ENCODE data around the gene HHATL. TPM values are rescaled to one million over a fixed set of nuclear protein-coding genes. Genes with fewer than 3 reads are reported as not detected.

Gene HHATL
- total RNA-seq, 1 experiment from 2014 or later = not detected

DNA sequence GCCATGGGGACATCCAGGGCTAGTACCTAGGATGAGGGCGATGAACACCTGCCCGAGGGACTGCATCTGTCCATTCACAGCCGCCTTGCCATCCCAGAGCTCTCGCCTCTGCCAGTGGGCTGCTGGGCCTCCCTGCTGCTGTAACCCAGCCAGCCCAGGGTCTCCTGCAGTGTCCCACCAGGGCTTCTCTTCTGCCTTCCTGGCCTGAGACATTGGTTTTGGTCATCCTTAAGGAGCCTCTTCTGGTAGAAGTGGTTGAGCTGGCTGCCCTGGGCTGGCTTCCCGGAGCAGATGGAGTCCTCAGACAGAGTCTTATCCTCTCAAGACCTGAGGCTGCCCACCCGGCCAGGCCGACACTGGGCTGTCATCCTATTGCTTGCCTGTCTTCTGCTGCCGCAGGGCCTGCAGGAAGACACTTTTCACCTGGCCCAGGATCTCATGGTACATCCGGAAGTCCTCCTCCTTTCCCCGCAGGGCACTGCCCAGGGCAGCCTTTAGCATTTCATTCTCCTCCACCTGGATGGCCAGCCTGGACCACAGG, 6.1 kb upstream of the HHATL start:
- no TSS peak for BruUV-seq (replicated peaks)
- H3K36me3 ChIP-seq (ENCODE audit: insufficient read depth, low read length, poor library complexity, severe bottlenecking) = no peaks in the 10 kb centered on the region
- no peaks in the 10 kb centered on the region for H3K4me1 ChIP-seq (ENCODE audit: insufficient read depth, low read length, poor library complexity, severe bottlenecking)
- ChIA-PET POLR2A (ENCODE audit: low non-redundant PET) (no interaction called here), CTCF (no interaction called here)
- H3K27ac ChIP-seq (ENCODE audit: low read depth, low read length, poor library complexity, severe bottlenecking) = no peak overlapping the region
- no peak overlapping the region for H3K4me3 ChIP-seq (ENCODE audit: low read depth, low read length, poor library complexity, severe bottlenecking)
- no peaks in the 10 kb centered on the region for H3K9me3 ChIP-seq (ENCODE audit: low read depth, low read length, poor library complexity, severe bottlenecking)
- DNase-seq (ENCODE audit: low spot score) = no peak
- H3K27me3 ChIP-seq (replicated peaks; ENCODE audit: insufficient read depth, low read depth, low read length, poor library complexity) = no peaks in the 10 kb centered on the region
- intact Hi-C loops (cut with micrococcal nuclease; ENCODE audit: unreplicated experiment) = no loop called here
- TF ChIP-seq, protein P1, sequence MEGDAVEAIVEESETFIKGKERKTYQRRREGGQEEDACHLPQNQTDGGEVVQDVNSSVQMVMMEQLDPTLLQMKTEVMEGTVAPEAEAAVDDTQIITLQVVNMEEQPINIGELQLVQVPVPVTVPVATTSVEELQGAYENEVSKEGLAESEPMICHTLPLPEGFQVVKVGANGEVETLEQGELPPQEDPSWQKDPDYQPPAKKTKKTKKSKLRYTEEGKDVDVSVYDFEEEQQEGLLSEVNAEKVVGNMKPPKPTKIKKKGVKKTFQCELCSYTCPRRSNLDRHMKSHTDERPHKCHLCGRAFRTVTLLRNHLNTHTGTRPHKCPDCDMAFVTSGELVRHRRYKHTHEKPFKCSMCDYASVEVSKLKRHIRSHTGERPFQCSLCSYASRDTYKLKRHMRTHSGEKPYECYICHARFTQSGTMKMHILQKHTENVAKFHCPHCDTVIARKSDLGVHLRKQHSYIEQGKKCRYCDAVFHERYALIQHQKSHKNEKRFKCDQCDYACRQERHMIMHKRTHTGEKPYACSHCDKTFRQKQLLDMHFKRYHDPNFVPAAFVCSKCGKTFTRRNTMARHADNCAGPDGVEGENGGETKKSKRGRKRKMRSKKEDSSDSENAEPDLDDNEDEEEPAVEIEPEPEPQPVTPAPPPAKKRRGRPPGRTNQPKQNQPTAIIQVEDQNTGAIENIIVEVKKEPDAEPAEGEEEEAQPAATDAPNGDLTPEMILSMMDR (conservative IDR thresholded peaks at IDR 0.05; ENCODE audit: low read depth, low read length) = no peak
- TF ChIP-seq EZH2 (IDR thresholded peaks at IDR 0.05; ENCODE audit: borderline replicate concordance, low read depth, low read length, poor library complexity, severe bottlenecking) = no peak

DNA sequence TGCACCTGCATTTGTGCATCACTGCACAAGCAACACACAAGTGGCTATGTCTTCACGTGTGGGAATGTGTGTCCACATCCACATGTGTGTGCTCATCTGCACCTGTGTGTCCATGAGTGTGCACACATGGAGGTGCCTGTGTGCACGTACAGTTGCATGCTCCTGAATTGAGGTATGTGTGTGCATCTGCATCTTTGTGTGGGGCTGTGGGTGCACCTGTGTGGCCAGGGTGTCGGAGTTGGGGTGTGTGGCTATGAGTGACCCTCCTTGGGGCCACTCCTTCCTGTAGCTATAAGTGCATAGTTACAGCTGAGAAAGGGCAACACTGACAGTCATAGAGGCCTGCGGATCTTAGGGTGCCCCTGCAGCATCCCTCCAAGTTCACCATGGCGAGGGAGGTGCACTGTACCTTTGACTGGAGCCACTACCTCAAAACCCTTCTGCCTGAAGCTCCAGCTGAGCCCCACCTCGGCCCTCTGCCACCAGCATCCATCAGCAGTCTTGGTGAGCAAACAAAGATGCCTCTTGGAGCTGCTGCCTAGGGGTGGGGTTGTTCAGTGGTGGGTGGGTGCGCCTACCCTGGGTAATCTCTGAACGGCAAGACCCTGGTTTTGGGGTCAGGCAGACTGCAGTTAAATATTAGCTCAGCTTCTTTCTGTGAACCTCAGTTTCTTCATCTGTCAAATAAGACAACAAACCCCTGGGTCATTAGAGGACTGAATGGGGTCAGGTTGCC, 5.2 kb upstream of the HHATL start:
- Histone ChIP-seq H3K9me3 (ENCODE audit: low read depth, low read length, poor library complexity, severe bottlenecking) (no peaks in the 10 kb centered on the region), H3K4me1 (ENCODE audit: insufficient read depth, low read length, poor library complexity, severe bottlenecking) (no peaks in the 10 kb centered on the region), H3K4me3 (ENCODE audit: low read depth, low read length, poor library complexity, severe bottlenecking) (no peak overlapping the region), H3K36me3 (ENCODE audit: insufficient read depth, low read length, poor library complexity, severe bottlenecking) (no peaks in the 10 kb centered on the region), H3K27ac (ENCODE audit: low read depth, low read length, poor library complexity, severe bottlenecking) (no peak overlapping the region), H3K27me3 (replicated peaks; ENCODE audit: insufficient read depth, low read depth, low read length, poor library complexity) (no peaks in the 10 kb centered on the region)
- BruUV-seq (replicated peaks) = no TSS peak
- intact Hi-C loops (cut with micrococcal nuclease; ENCODE audit: unreplicated experiment) = no loop called here
- POLR2A ChIA-PET (ENCODE audit: low non-redundant PET) = no interaction called here
- CTCF ChIA-PET = no interaction called here
- no peak for TF ChIP-seq EZH2 (IDR thresholded peaks at IDR 0.05; ENCODE audit: borderline replicate concordance, low read depth, low read length, poor library complexity, severe bottlenecking)
- TF ChIP-seq, protein P1 (conservative IDR thresholded peaks at IDR 0.05; ENCODE audit: low read depth, low read length) = no peak
- DNase-seq (ENCODE audit: low spot score) = no peak

DNA sequence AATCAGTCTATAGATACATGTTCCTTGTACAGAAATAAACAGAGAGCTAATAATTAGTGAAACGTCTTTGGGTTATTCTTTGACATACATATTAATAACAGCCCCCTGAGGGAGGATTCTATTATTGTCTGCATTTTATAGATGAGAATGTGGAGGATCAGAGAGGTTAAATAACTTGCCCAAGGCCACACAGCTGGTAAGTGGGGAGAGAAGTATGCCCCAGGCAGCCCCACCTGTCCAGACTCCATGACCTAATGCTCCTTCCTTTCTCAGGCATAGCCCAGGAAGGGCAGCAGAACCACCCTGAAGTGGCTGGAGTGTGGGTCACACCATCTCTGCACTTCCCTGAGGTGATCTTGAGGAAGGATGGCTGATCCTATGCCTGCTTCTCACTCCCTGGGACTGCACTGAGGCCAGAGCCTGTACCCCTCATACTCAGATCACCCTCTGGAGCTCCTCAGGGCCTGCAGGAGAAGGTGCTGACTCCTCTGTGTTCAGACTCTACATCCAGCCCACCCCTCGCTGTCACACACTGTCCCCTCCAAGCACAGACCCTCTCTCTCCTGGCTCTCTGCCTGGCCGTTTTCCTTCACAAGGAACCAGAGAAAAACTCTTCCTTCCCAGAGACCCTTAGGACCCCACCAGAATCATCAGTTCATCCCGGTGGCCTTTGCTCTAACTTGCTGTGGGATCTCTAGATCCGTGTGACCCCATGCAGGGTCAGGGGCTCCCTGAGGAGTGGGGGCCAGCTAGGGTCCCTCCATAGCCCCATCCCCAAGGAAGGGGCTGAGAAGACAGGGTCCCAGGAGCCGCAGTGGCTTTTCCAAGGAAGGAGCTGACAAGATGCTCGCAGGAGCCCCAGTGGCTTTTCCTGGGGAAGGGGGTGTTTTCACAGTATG, 4.4 kb upstream of the HHATL start:
- ChIA-PET CTCF (no interaction called here), POLR2A (ENCODE audit: low non-redundant PET) (no interaction called here)
- H3K4me1 ChIP-seq (ENCODE audit: insufficient read depth, low read length, poor library complexity, severe bottlenecking) = no peaks in the 10 kb centered on the region
- intact Hi-C loops (cut with micrococcal nuclease; ENCODE audit: unreplicated experiment) = no loop called here
- no peak for TF ChIP-seq EZH2 (IDR thresholded peaks at IDR 0.05; ENCODE audit: borderline replicate concordance, low read depth, low read length, poor library complexity, severe bottlenecking)
- TF ChIP-seq, protein P1 (conservative IDR thresholded peaks at IDR 0.05; ENCODE audit: low read depth, low read length) = no peak
- no peak overlapping the region for H3K4me3 ChIP-seq (ENCODE audit: low read depth, low read length, poor library complexity, severe bottlenecking)
- no peaks in the 10 kb centered on the region for H3K27me3 ChIP-seq (replicated peaks; ENCODE audit: insufficient read depth, low read depth, low read length, poor library complexity)
- no peaks in the 10 kb centered on the region for H3K9me3 ChIP-seq (ENCODE audit: low read depth, low read length, poor library complexity, severe bottlenecking)
- no peak for DNase-seq (ENCODE audit: low spot score)
- H3K27ac ChIP-seq (ENCODE audit: low read depth, low read length, poor library complexity, severe bottlenecking) = no peak overlapping the region
- BruUV-seq (replicated peaks) = no TSS peak
- no peaks in the 10 kb centered on the region for H3K36me3 ChIP-seq (ENCODE audit: insufficient read depth, low read length, poor library complexity, severe bottlenecking)
